Measurements from ENCODE around the gene DTNB.

- TF ChIP-seq JUND (IDR thresholded peaks at IDR 0.05; ENCODE audit: low read depth, low read length) (no peak), USF2 (IDR thresholded peaks at IDR 0.05; ENCODE audit: borderline replicate concordance, low read depth, low read length) (no peak), EZH2 (IDR thresholded peaks at IDR 0.05; ENCODE audit: borderline replicate concordance, control insufficient read depth, low read depth, low read length) (no peak)
Observed at GRCh38 chr2:25494616-25495015, 178.8 kb downstream of the DTNB start.

All from GM12878 (cell line).